ENCODE data around the gene GTF2F2.
A peak's percentile ranks its signal among the peaks of the same experiment; 100 is the strongest.

GTF2F2 gene

GRCh38 chr13:45119991-45120864 lies at the start of gene GTF2F2:
Gene GTF2F2 (plus strand): TSS chr13:45120510. CDS start chr13:45120656, 146 bp downstream.
- intact Hi-C loops (cut with DNase I): loop anchor here (5.0 kb wide), 2 partner anchors 68 to 203 kb away; no protein-coding TSS in a partner anchor

DNA sequence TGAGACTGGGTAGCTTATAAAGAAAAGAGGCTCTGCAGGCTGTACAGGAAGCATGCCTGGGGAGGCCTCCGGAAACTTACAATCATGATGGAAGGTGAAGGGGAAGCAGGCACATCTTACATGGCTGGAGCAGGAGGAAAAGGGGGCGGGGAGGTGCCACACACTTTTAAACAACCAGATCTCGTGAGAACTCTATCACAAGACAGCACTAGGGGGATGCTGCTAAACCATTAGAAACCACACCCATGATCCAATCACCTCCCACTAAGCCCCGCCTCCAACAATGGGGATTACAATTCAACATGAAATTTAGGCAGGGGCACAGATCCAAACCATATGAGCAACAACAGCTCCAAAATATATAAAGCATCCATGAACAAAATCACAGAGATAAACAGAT lies 46.5 kb upstream of the GTF2F2 start:
- intact Hi-C loops (cut with DNase I): no loop called here
- DNase-seq: no peak

More at GRCh38 chr13:45119991-45120864, at the start of gene GTF2F2:
- peak; percentile 73 to 97 (median 84) for DNase-seq

GRCh38 chr13:45074721-45075120 lies 45.6 kb upstream of the GTF2F2 start:
- no peak for DNase-seq
- intact Hi-C loops (cut with DNase I): no loop called here

DNA sequence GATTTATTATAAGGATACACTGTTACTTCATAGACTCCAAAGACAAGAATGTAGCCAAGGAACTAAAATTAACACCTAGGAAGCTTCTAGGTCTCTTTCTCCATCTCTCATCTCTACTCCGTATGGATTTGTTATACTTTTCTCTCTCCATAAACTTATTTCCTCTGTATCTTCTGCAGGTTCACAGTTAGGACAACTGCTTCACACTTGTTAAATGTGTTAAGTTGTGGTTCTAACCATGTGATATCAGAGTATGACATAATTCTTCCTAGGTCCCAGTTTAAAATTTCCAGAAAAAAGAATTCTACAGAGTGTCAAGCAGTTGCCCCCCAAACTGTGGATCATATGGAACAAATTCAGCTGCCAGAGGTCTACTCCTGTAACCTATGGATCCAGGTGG lies 42.3 kb upstream of the GTF2F2 start:
- intact Hi-C loops (cut with DNase I): no loop called here
- no peak for DNase-seq

GRCh38 chr13:45082964-45083363 lies 37.3 kb upstream of the GTF2F2 start:
- no peak for DNase-seq
- intact Hi-C loops (cut with DNase I): no loop called here

- DNase-seq: no peak
- intact Hi-C loops (cut with DNase I): no loop called here
Observed at GRCh38 chr13:45084515-45084914, 35.8 kb upstream of the GTF2F2 start.

DNA sequence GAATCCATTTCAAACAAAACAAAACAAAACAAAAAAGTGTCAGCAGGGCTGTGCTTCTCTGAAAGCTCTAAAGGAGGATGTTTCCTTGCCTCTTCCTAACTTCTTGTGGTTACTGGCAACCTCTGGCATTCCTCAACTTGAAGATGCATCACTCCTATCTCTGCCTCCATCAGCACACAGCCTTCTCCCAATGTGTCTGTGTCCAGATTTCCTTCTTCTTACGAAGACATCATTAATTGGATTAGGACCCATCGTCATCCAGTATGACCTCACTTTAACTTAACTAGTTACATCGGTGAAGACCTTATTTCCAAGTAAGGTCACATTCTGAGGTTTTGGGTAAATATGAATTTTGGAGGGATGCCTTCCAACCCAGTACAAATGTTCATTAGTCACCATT lies 33.8 kb upstream of the GTF2F2 start:
- no peak for DNase-seq
- intact Hi-C loops (cut with DNase I): no loop called here

GRCh38 chr13:45092663-45093062 lies 27.6 kb upstream of the GTF2F2 start:
- DNase-seq: peak in 2 of 10 donors; percentile 6 to 26

DNA sequence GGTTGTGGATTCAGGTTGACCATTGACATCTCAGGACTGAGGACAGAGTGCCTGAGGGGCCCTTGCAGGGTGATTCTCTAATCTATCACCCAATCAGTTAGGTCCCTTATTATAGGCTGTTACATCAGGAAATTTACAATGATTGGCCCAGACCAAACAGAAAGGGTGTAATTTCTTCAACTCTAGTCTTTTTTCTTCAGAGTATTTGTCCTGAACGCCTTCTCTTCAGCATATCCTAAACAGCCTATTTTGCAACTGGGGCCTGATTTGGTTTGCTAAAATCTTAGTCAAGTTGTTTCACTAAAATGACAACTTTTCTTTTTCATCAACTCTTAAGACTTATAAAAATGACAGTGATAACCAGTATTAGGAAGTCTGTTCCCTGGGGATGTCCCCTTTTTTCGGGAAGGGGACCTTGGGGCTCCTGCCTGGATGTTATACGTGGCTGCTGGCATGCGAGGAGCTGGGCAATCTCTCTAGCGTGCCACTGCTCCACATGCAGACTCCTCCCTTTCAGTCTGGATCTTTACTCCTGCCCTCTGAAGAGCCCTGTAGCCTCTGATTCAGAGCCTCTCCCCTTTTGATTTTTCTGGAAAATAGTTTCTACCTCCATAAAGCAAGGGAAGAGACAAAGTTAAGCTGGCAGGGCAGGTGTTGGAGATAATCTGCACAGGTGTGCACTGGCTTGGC lies 19.6 kb upstream of the GTF2F2 start:
- no peak for DNase-seq
- intact Hi-C loops (cut with DNase I): loop anchor here (5.0 kb wide), 1 partner anchor 92 kb away; no protein-coding TSS in a partner anchor

More at GRCh38 chr13:45092663-45093062, 27.6 kb upstream of the GTF2F2 start:
- intact Hi-C loops (cut with DNase I): no loop called here

DNA sequence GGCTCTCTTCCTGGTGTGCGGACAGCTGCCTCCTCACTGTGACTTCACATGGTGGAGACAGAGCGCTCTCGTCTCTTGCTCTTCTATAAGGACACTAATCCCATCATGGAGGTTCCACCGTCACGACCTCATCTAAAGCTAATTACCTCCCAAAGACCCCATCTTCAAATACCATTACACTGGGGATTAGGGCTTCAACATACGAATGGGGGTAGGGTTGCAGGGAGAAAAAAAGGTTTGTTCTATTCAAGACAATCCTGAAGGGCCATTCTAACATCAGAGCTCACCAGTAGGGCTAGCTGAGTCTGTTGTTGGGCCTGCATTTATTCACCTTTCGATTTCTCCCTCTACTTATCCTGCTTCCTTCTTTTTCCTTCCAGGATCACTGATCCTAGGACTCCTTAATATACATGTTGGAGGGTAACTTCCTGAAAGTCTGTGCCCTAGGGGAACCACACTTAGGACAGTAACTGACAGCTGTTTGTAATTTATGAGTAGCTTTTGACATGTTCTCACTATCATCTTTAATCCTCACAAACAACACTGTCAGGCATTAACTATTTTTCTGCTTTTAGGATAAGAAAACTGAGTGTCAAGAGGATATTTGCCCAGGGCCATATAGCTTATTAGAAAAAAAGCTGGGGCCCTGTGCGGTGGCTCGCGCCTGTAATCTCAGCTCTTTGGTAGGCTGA lies 18.8 kb upstream of the GTF2F2 start:
- no peak for DNase-seq
- intact Hi-C loops (cut with DNase I): loop anchor here (5.0 kb wide), 1 partner anchor 91 kb away; no protein-coding TSS in a partner anchor

DNA sequence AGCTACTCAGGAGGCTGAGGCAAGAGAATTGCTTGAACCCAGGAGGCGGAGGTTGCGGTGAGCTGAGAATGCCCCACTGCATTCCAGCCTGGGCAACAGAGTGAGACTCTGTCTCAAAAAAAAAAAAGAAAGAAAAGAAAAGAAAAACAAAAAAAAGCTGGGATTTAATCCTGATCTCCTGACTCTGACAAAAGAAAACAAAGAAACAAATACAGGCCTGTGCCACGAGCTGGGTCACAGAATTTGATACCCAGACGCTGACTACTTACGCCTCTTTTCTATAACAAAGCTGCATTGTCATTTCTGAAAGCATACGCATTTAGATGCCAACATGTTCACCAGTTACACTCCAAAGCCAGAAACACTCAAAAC lies 18.2 kb upstream of the GTF2F2 start:
- intact Hi-C loops (cut with DNase I): loop anchor here (5.0 kb wide), 1 partner anchor 90 kb away; no protein-coding TSS in a partner anchor
- peak in 4 of 10 donors; percentile 22 to 86 (median 41) for DNase-seq

DNA sequence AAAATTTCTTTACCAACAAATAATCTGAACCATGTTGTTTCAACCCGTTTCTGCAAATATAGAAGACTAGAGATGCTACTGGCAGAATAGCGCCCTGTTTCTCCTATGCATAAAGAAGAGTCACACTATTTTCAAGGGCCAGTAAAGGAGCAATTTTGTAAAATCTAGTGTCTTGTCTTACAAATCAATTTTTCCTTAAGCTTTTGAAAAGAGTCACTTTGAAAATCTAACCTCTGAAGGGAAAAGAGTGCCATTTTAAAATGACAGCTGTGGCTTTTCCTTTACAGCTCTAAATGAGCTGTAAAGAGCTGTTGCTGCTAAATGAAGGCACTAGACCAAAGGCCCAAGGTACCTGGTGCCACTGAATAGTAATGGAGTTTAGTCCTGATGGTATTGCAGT lies 16.9 kb upstream of the GTF2F2 start:
- no peak for DNase-seq
- intact Hi-C loops (cut with DNase I): loop anchor here (5.0 kb wide), 1 partner anchor 89 kb away; no protein-coding TSS in a partner anchor

DNA sequence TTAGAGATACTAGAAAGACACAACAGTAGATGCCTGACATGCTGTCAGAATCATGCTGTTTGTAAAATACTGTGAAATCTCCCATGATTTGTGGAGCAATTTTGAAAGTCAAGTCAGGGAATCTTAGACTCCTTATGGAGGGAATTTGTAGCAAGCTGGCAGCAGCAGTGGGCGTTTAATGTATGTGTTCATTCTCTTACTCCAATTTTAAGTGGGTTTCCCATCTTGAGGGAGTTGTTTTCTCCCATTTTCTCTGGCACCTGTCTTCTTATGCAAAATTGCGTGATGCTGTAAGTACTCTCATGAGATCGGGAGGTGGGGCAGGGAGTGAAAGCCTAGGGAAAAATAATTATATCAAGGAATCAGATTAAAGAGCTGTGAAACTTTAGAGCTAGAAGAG lies 16.0 kb upstream of the GTF2F2 start:
- intact Hi-C loops (cut with DNase I): loop anchor here (5.0 kb wide), 1 partner anchor 88 kb away; no protein-coding TSS in a partner anchor

GRCh38 chr13:45105895-45106294 lies 14.4 kb upstream of the GTF2F2 start:
- DNase-seq: no peak
- intact Hi-C loops (cut with DNase I): no loop called here

More for the DNA sequence above, 16.0 kb upstream of the GTF2F2 start:
- no peak for DNase-seq

- no peak for DNase-seq
- intact Hi-C loops (cut with DNase I): no loop called here
Observed at GRCh38 chr13:45107539-45107938, 12.8 kb upstream of the GTF2F2 start.

- intact Hi-C loops (cut with DNase I): no loop called here
- DNase-seq: no peak
Observed at GRCh38 chr13:45108716-45109101, 11.6 kb upstream of the GTF2F2 start.

- intact Hi-C loops (cut with DNase I): no loop called here
- no peak for DNase-seq
Observed at GRCh38 chr13:45109102-45109720, 11.1 kb upstream of the GTF2F2 start.

DNA sequence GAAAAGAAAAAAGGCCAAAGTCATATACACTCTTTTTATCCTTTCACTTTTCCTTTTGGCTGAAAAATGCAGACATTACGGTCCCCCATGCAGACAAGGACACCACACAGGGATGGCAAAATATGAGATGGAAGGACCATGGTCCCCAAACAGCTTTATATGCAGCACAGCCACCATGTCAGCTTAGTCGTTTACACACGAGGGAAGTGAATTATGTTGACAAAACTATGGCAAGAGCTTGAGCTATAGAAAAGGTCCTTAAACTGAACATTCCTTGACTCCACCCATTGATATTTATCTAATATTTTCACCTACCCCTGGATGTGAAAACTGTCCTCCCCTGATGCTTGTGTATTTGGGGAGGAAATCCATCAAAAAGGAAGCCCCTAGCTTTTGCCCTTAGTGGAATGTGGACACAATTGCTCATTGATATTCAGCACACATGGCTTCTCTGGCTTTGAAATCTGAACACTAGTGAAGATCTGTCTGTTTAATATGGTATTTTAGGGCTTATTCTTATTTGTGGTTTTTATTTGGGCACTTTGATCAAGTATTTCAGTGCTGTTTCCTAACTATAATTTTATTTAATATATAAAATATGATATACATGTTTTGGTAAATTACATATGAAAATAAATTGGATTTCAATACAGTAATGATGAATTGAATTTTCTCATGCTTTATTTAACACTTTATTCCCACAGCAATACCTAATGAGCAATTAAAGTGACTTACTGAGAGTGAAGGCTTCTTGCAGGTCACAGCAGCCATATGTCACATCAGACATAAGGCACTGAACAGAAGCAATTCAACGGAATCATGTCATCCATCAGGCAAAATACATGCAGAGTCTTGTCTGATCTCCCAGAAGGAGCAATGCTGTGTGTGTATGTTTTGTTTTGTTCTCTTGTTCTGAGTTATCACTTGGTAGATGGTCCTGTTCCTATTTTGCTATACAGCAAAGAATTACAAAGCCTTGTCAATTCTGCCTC lies 6.8 kb upstream of the GTF2F2 start:
- intact Hi-C loops (cut with DNase I): no loop called here

GRCh38 chr13:45119469-45119990 lies 780 bp upstream of the GTF2F2 start:
- DNase-seq: peak in 2 of 10 donors; percentile 14 to 21
- intact Hi-C loops (cut with DNase I): no loop called here

More for the DNA sequence above, 6.8 kb upstream of the GTF2F2 start:
- DNase-seq: no peak

Data from posterior cingulate gyrus (tissue), 11 donors.